ENCODE measurements around the gene SPTLC2.
"Not testable (repeated sequence)": the region's sequence is repeated elsewhere in the genome, so short reads cannot be mapped to it uniquely, and the experiment has no call there.

DNA sequence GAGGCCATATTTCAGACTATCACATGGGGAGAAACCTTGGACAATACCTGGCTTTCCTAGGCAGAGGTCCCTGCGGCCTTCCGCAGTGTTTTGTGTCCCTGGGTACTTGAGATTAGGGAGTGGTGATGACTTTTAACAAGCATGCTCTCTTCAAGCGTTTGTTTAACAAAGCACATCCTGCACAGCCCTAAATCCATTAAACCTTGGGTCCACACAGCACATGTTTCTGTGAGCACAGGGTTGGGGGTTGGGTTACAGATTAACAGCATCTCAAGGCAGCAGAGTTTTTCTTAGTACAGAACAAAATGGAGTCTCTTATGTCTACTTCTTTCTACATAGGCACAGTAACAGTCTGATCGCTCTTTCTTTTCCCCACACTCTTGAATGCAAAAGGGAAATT is 19.4 kb upstream of the SPTLC2 start:
- TF ChIP-seq, protein P1, sequence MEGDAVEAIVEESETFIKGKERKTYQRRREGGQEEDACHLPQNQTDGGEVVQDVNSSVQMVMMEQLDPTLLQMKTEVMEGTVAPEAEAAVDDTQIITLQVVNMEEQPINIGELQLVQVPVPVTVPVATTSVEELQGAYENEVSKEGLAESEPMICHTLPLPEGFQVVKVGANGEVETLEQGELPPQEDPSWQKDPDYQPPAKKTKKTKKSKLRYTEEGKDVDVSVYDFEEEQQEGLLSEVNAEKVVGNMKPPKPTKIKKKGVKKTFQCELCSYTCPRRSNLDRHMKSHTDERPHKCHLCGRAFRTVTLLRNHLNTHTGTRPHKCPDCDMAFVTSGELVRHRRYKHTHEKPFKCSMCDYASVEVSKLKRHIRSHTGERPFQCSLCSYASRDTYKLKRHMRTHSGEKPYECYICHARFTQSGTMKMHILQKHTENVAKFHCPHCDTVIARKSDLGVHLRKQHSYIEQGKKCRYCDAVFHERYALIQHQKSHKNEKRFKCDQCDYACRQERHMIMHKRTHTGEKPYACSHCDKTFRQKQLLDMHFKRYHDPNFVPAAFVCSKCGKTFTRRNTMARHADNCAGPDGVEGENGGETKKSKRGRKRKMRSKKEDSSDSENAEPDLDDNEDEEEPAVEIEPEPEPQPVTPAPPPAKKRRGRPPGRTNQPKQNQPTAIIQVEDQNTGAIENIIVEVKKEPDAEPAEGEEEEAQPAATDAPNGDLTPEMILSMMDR (IDR thresholded peaks at IDR 0.05 in 8 of 11, conservative IDR thresholded peaks at IDR 0.05 in 3 of 11): not testable (repeated sequence)
- TF ChIP-seq POLR2AphosphoS5, POLR2A (IDR thresholded peaks at IDR 0.05): not testable (repeated sequence)

All from spleen (tissue), 7 donors.